22Rv1 (cell line): ENCODE results near the gene SLC12A5.

ENCODE experiments used
- H3K27ac ChIP-seq: fragments of 450-650 bp; 2 replicates; pipeline ENCODE4 v1.5.1; 2017
- CTCF ChIP-seq: fragments of 450-650 bp; IDR thresholded peaks from 2 replicates; pipeline ENCODE4 v1.5.1; 2017; ENCODE audit warnings: mild to moderate bottlenecking
- ZFX ChIP-seq: fragments of 450-650 bp; IDR thresholded peaks from 2 replicates; pipeline ENCODE4 v1.6.1; 2017; ENCODE audit warnings: antibody characterized with exemption, borderline replicate concordance

Gene SLC12A5

GRCh38 chr20:46028110-46028509, 905 bp upstream of the SLC12A5 start:
- H3K27ac ChIP-seq, result no peak overlapping the region
- TF ChIP-seq ZFX, result no peak
- TF ChIP-seq CTCF, result no peak

- no peak overlapping the region for H3K27ac ChIP-seq
- no peak for TF ChIP-seq ZFX
- no peak for TF ChIP-seq CTCF
These were observed 1.4 kb downstream of the SLC12A5 start for GRCh38 chr20:46030284-46031013.

- TF ChIP-seq ZFX (no peak), CTCF (no peak)
- peak overlapping the region; percentile 73 for H3K27ac ChIP-seq
These were observed 2.1 kb downstream of the SLC12A5 start for GRCh38 chr20:46031014-46031569.

- TF ChIP-seq CTCF (no peak), ZFX (no peak)
- H3K27ac ChIP-seq, result peak overlapping the region; percentile 73
These were observed 2.8 kb downstream of the SLC12A5 start for GRCh38 chr20:46031701-46032254.

GRCh38 chr20:46034039-46034438, 5.0 kb downstream of the SLC12A5 start:
- H3K27ac ChIP-seq, result no peak overlapping the region
- TF ChIP-seq ZFX (no peak), CTCF (no peak)

- TF ChIP-seq ZFX (no peak), CTCF (no peak)
- no peak overlapping the region for H3K27ac ChIP-seq
These were observed 6.2 kb downstream of the SLC12A5 start for GRCh38 chr20:46035253-46035652.

GRCh38 chr20:46035713-46036112, 6.7 kb downstream of the SLC12A5 start:
- H3K27ac ChIP-seq, result no peak overlapping the region
- no peak for TF ChIP-seq CTCF
- no peak for TF ChIP-seq ZFX
